ENCODE data around the gene UGCG. TPM values are rescaled to one million over a fixed set of nuclear protein-coding genes. Genes with fewer than 3 reads are reported as not detected.

The UGCG gene
- total and polyA plus RNA-seq, 3 donors from 2014 or later, result 13.3 to 38.6 (median 29.0) TPM

- no peak for TF ChIP-seq POLR2A (IDR thresholded peaks at IDR 0.05)
- no peak for TF ChIP-seq CTCF (IDR thresholded peaks at IDR 0.05)
- Histone ChIP-seq H3K27ac (no peak overlapping the region), H3K36me3 (ENCODE audit: low read depth, missing control alignments) (no peaks in the 10 kb centered on the region), H3K4me1 (peaks cover 11% of the 10 kb centered on the region), H3K4me3 (no peak overlapping the region), H3K9me3 (no peaks in the 10 kb centered on the region), H3K27me3 (no peaks in the 10 kb centered on the region)
- DNase-seq, result no peak
- intact Hi-C loops (cut with DNase I; ENCODE audit: low total_unique reads), result no loop called here
- WGBS, 2 donors, result 91 to 92% methylated on average over 2 of the region's 2 CpGs
Measured at GRCh38 chr9:111939322-111939721, 42.7 kb downstream of the UGCG start.

- H3K4me3 ChIP-seq, result no peak overlapping the region
- intact Hi-C loops (cut with DNase I; ENCODE audit: low total_unique reads), result no loop called here
- no peaks in the 10 kb centered on the region for H3K9me3 ChIP-seq
- no peaks in the 10 kb centered on the region for H3K27me3 ChIP-seq
- no peak for TF ChIP-seq CTCF (IDR thresholded peaks at IDR 0.05)
- TF ChIP-seq POLR2A (IDR thresholded peaks at IDR 0.05), result no peak
- 88 to 95% methylated on average over 3 of the region's 3 CpGs for WGBS, 2 donors
- no peaks in the 10 kb centered on the region for H3K36me3 ChIP-seq (ENCODE audit: low read depth, missing control alignments)
- no peak overlapping the region for H3K27ac ChIP-seq
- H3K4me1 ChIP-seq, result peaks cover 11% of the 10 kb centered on the region
- DNase-seq, result no peak
Measured at GRCh38 chr9:111940697-111941096, 44.1 kb downstream of the UGCG start.

- Histone ChIP-seq H3K4me1 (peaks cover 2% of the 10 kb centered on the region), H3K9me3 (no peaks in the 10 kb centered on the region), H3K27ac (no peak overlapping the region), H3K36me3 (ENCODE audit: low read depth, missing control alignments) (no peaks in the 10 kb centered on the region), H3K27me3 (no peaks in the 10 kb centered on the region), H3K4me3 (no peak overlapping the region)
- WGBS, 2 donors, result 90 to 95% methylated on average over 4 of the region's 4 CpGs
- intact Hi-C loops (cut with DNase I; ENCODE audit: low total_unique reads), result no loop called here
- no peak for TF ChIP-seq CTCF (IDR thresholded peaks at IDR 0.05)
- TF ChIP-seq POLR2A (IDR thresholded peaks at IDR 0.05), result no peak
- no peak for DNase-seq
Measured at GRCh38 chr9:111943200-111943599, 46.6 kb downstream of the UGCG start.

GRCh38 chr9:111943746-111944145 is 47.1 kb downstream of the UGCG start:
- TF ChIP-seq CTCF (IDR thresholded peaks at IDR 0.05) (no peak), POLR2A (IDR thresholded peaks at IDR 0.05) (no peak)
- intact Hi-C loops (cut with DNase I; ENCODE audit: low total_unique reads), result no loop called here
- no peaks in the 10 kb centered on the region for H3K4me1 ChIP-seq

GRCh38 chr9:111944241-111944866 is 47.7 kb downstream of the UGCG start:
- TF ChIP-seq CTCF (IDR thresholded peaks at IDR 0.05) (no peak), POLR2A (IDR thresholded peaks at IDR 0.05) (no peak)
- Histone ChIP-seq H3K27me3 (no peaks in the 10 kb centered on the region), H3K4me3 (no peak overlapping the region), H3K4me1 (no peaks in the 10 kb centered on the region), H3K27ac (no peak overlapping the region), H3K9me3 (no peaks in the 10 kb centered on the region), H3K36me3 (ENCODE audit: low read depth, missing control alignments) (no peaks in the 10 kb centered on the region)
- 73 to 86% methylated on average over 3 of the region's 3 CpGs for WGBS, 2 donors
- no peak for DNase-seq
- intact Hi-C loops (cut with DNase I; ENCODE audit: low total_unique reads), result no loop called here

More at GRCh38 chr9:111943746-111944145, 47.1 kb downstream of the UGCG start:
- no peaks in the 10 kb centered on the region for H3K9me3 ChIP-seq
- no peak for DNase-seq
- no peaks in the 10 kb centered on the region for H3K27me3 ChIP-seq
- H3K27ac ChIP-seq, result no peak overlapping the region
- H3K4me3 ChIP-seq, result no peak overlapping the region
- no peaks in the 10 kb centered on the region for H3K36me3 ChIP-seq (ENCODE audit: low read depth, missing control alignments)
- 91 to 92% methylated on average over 3 of the region's 3 CpGs for WGBS, 2 donors

All from testis (tissue), 3 donors.